A673 (cell line): Measurements from ENCODE around the gene TMEM223. TPM values are rescaled to one million over a fixed set of nuclear protein-coding genes. Genes with fewer than 3 reads are reported as not detected.
A peak's percentile ranks its signal among the peaks of the same experiment; 100 is the strongest.

Experiments used
- BruUV-seq: library from RNA; stranded (reverse); fragments of 400-500 nt; replicated peaks from 2 replicates; lab custom pipeline; 2021; lab: Mats Ljungman, UMichigan
- CTCF ChIA-PET: fragments of 300-600 bp; sonication (Branson Sonifier 250); formaldehyde crosslinking; loops from one replicate; lab custom pipeline; 2022; ENCODE audit warnings: antibody characterized with exemption; lab: Charles Lee
- POLR2A ChIA-PET: fragments of 300-600 bp; sonication (Branson Sonifier 250); formaldehyde crosslinking; loops from one replicate; lab custom pipeline; 2022; ENCODE audit warnings: antibody characterized with exemption; ENCODE audit not compliant: low non-redundant PET; lab: Charles Lee
- DNase-seq: peaks from one replicate; pipeline ENCODE4 v3.0.0-alpha.2; 2015; ENCODE audit warnings: low spot score
- H3K27ac ChIP-seq: fragments of 200-600 bp; sonication (generic); 2 replicates; pipeline ENCODE4 v1.5.1; 2016; ENCODE audit warnings: mixed run types, low read depth, mild to moderate bottlenecking, mixed read lengths, antibody characterized with exemption, low read length; ENCODE audit not compliant: poor library complexity, severe bottlenecking
- H3K27me3 ChIP-seq: fragments of 200-600 bp; sonication (generic); replicated peaks from 2 replicates; pipeline ENCODE4 v1.6.1; 2017; ENCODE audit warnings: mixed run types, low read depth, mild to moderate bottlenecking, mixed read lengths, antibody characterized with exemption, low read length; ENCODE audit not compliant: insufficient read depth, poor library complexity
- H3K36me3 ChIP-seq: fragments of 200-600 bp; sonication (generic); 2 replicates; pipeline ENCODE4 v1.6.1; 2016; ENCODE audit warnings: mixed run types, mild to moderate bottlenecking, mixed read lengths, antibody characterized with exemption, low read length; ENCODE audit not compliant: insufficient read depth, poor library complexity, severe bottlenecking
- H3K4me1 ChIP-seq: fragments of 200-600 bp; sonication (generic); 2 replicates; pipeline ENCODE4 v1.6.1; 2017; ENCODE audit warnings: mixed run types, mild to moderate bottlenecking, mixed read lengths, antibody characterized with exemption, low read length; ENCODE audit not compliant: insufficient read depth, poor library complexity, severe bottlenecking
- H3K4me3 ChIP-seq: fragments of 200-600 bp; sonication (generic); 2 replicates; pipeline ENCODE4 v1.5.1; 2016; ENCODE audit warnings: low read depth, mixed run types, mild to moderate bottlenecking, mixed read lengths, low read length; ENCODE audit not compliant: poor library complexity, severe bottlenecking
- H3K9me3 ChIP-seq: fragments of 200-600 bp; sonication (generic); 2 replicates; pipeline ENCODE4 v1.6.1; 2016; ENCODE audit warnings: mixed run types, low read depth, mild to moderate bottlenecking, mixed read lengths, antibody characterized with exemption, low read length; ENCODE audit not compliant: poor library complexity, severe bottlenecking
- CTCF ChIP-seq: fragments of 300-800, 200-600 bp; sonication (generic); conservative IDR thresholded peaks from 2 replicates; pipeline ENCODE4 v1.5.1; 2017; ENCODE audit warnings: low read depth, mild to moderate bottlenecking, antibody characterized with exemption, low read length, moderate library complexity, mixed read lengths
- EZH2 ChIP-seq: fragments of 200-600 bp; sonication (generic); IDR thresholded peaks from 2 replicates; pipeline ENCODE4 v1.6.1; 2017; ENCODE audit warnings: borderline replicate concordance, low read depth, mild to moderate bottlenecking, mixed read lengths, antibody characterized with exemption, low read length; ENCODE audit not compliant: poor library complexity, severe bottlenecking
- intact Hi-C: fragments of 100-400 bp; cut with micrococcal nuclease; formaldehyde crosslinking; loops from one replicate; pipeline ENCODE4 v1.10.0; 2022; ENCODE audit not compliant: unreplicated experiment
- total RNA-seq: library from RNA; stranded (reverse); gene quantifications from 2 replicates; pipeline ENCODE4 v1.2.3, GENCODE V29; 2021

Gene TMEM223
- total RNA-seq, 1 experiment from 2014 or later = 29.3 TPM

- ChIA-PET CTCF (no interaction called here), POLR2A (interaction anchor here (0.7 kb wide), 1 partner anchor 38 kb away, joined by 6 read pairs; the partner anchor contains the start of gene ZBTB3)
- BruUV-seq = no TSS peak
- no peak for DNase-seq
- Histone ChIP-seq H3K9me3 (no peaks in the 10 kb centered on the region), H3K27ac (peak overlapping the region; percentile 91), H3K4me3 (peak overlapping the region; percentile 97), H3K36me3 (peaks cover 72% of the 10 kb centered on the region), H3K4me1 (peaks cover 37% of the 10 kb centered on the region), H3K27me3 (no peaks in the 10 kb centered on the region)
- TF ChIP-seq CTCF (no peak), EZH2 (no peak)
- intact Hi-C loops = loop anchor here (5.0 kb wide), 1 partner anchor 40 kb away; the partner anchor contains the start of genes STX5 and TEX54
Measured at GRCh38 chr11:62792202-62792575, 383 bp upstream of the TMEM223 start.

GRCh38 chr11:62789576-62789975 is 2.2 kb downstream of the TMEM223 start:
- peak overlapping the region; percentile 39 for H3K27ac ChIP-seq
- TF ChIP-seq EZH2 = no peak
- TF ChIP-seq CTCF = no peak
- no peak overlapping the region for H3K4me3 ChIP-seq
- no TSS peak for BruUV-seq
- DNase-seq = no peak
- H3K36me3 ChIP-seq = peaks cover 56% of the 10 kb centered on the region
- POLR2A ChIA-PET = no interaction called here
- H3K27me3 ChIP-seq = no peaks in the 10 kb centered on the region
- no peaks in the 10 kb centered on the region for H3K9me3 ChIP-seq
- H3K4me1 ChIP-seq = peaks cover 33% of the 10 kb centered on the region
- CTCF ChIA-PET = interaction anchor here (0.8 kb wide), 1 partner anchor 365 kb away, joined by 3 read pairs; no protein-coding TSS in a partner anchor
- intact Hi-C loops = loop anchor here (5.0 kb wide), 2 partner anchors 53 to 93 kb away; partner anchors contain the start of gene SLC3A2

- peak overlapping the region; percentile 19 for H3K27ac ChIP-seq
- peak overlapping the region; percentile 5 for H3K4me3 ChIP-seq
- TF ChIP-seq CTCF = no peak
- no peak for TF ChIP-seq EZH2
- intact Hi-C loops = loop anchor here (5.0 kb wide), 2 partner anchors 53 to 93 kb away; partner anchors contain the start of gene SLC3A2
- H3K27me3 ChIP-seq = no peaks in the 10 kb centered on the region
- ChIA-PET POLR2A (interaction anchor here (0.6 kb wide), 1 partner anchor 60 kb away, joined by 3 read pairs; no protein-coding TSS in a partner anchor), CTCF (interaction anchor here (0.8 kb wide), 1 partner anchor 364 kb away, joined by 3 read pairs; no protein-coding TSS in a partner anchor)
- no TSS peak for BruUV-seq
- H3K4me1 ChIP-seq = peaks cover 31% of the 10 kb centered on the region
- no peak for DNase-seq
- H3K36me3 ChIP-seq = peaks cover 50% of the 10 kb centered on the region
- H3K9me3 ChIP-seq = no peaks in the 10 kb centered on the region
Measured at GRCh38 chr11:62788991-62789390, 2.8 kb downstream of the TMEM223 start.
